Lower leg skin (tissue), 4 donors: ENCODE measurements around the gene C19orf44. TPM values are rescaled to one million over a fixed set of nuclear protein-coding genes. Genes with fewer than 3 reads are reported as not detected.

ENCODE experiments used
- DNase-seq, 2 donors: peaks; one replicate each; pipeline ENCODE4 v3.0.0-alpha.2; 2019; ENCODE audit warnings: low spot score in 2 of 2
- H3K4me3 ChIP-seq: fragments of 200-600 bp; sonication (generic); 2 replicates; pipeline ENCODE4 v1.5.1; 2017; ENCODE audit warnings: mild to moderate bottlenecking, low read depth; ENCODE audit not compliant: poor library complexity, severe bottlenecking
- CTCF ChIP-seq, 3 donors: fragments of 450-650 bp; IDR thresholded peaks; one replicate each; pipeline ENCODE4 v1.5.1; 2016; ENCODE audit warnings: antibody characterized with exemption in 3 of 3, mild to moderate bottlenecking in 3 of 3, moderate library complexity in 2 of 3
- POLR2A ChIP-seq, 2 donors: fragments of 450-650 bp; IDR thresholded peaks; one replicate each; pipeline ENCODE4 v1.6.1; 2016 to 2017; ENCODE audit warnings: antibody characterized with exemption in 2 of 2, mild to moderate bottlenecking in 1 of 2, moderate library complexity in 1 of 2
- WGBS, 2 donors: methylation state at CpG; one replicate each; pipeline ENCODE4 v1.1.5; 2018; 5-methylcytosine and 5-hydroxymethylcytosine counted together
- intact Hi-C: fragments of 100-400 bp; cut with DNase I; formaldehyde crosslinking; loops from one replicate; pipeline ENCODE4 v1.15.0; 2023; ENCODE audit warnings: low total_unique reads
- total RNA-seq, 4 donors: library from RNA; depleted of rRNA; stranded (reverse); fragments of >200 nt; gene quantifications; one replicate each; pipeline ENCODE4 v1.1.0, GENCODE V29; 2016

C19orf44 gene
- total RNA-seq, 4 donors from 2014 or later, result 3.7 to 5.0 (median 4.8) TPM

GRCh38 chr19:16527971-16528521, 31.9 kb downstream of the C19orf44 start:
- intact Hi-C loops, result no loop called here
- no peak for DNase-seq
- H3K4me3 ChIP-seq, result no peak overlapping the region
- 84 to 94% methylated on average over 9 to 12 of the region's 12 CpGs for whole genome bisulfite sequencing, 2 donors
- TF ChIP-seq CTCF (IDR thresholded peaks at IDR 0.05) (no peak), POLR2A (IDR thresholded peaks at IDR 0.05) (no peak)

GRCh38 chr19:16529466-16530144, 33.4 kb downstream of the C19orf44 start:
- no peak overlapping the region for H3K4me3 ChIP-seq
- no peak for DNase-seq
- 91 to 93% methylated on average over 22 to 25 of the region's 25 CpGs for WGBS, 2 donors
- intact Hi-C loops, result no loop called here
- TF ChIP-seq POLR2A (IDR thresholded peaks at IDR 0.05) (no peak), CTCF (IDR thresholded peaks at IDR 0.05) (no peak)

GRCh38 chr19:16530540-16531379, 34.6 kb downstream of the C19orf44 start:
- WGBS, 2 donors, result 93 to 96% methylated on average over 41 to 43 of the region's 43 CpGs
- no peak for TF ChIP-seq CTCF (IDR thresholded peaks at IDR 0.05)
- TF ChIP-seq POLR2A (IDR thresholded peaks at IDR 0.05), result no peak
- no peak overlapping the region for H3K4me3 ChIP-seq
- DNase-seq, result no peak
- intact Hi-C loops, result no loop called here

GRCh38 chr19:16531380-16531669, 35.1 kb downstream of the C19orf44 start:
- DNase-seq, result no peak
- intact Hi-C loops, result no loop called here

More at GRCh38 chr19:16531380-16531669, 35.1 kb downstream of the C19orf44 start:
- no peak overlapping the region for H3K4me3 ChIP-seq
- WGBS, 2 donors, result 93 to 94% methylated on average over 8 to 12 of the region's 12 CpGs
- TF ChIP-seq CTCF (IDR thresholded peaks at IDR 0.05), result no peak
- TF ChIP-seq POLR2A (IDR thresholded peaks at IDR 0.05), result no peak
